ENCODE results near the gene GPC6. TPM values are rescaled to one million over a fixed set of nuclear protein-coding genes. Genes with fewer than 3 reads are reported as not detected.

Gene GPC6
- total RNA-seq, 1 donor from 2014 or later = 8.4 TPM

DNA sequence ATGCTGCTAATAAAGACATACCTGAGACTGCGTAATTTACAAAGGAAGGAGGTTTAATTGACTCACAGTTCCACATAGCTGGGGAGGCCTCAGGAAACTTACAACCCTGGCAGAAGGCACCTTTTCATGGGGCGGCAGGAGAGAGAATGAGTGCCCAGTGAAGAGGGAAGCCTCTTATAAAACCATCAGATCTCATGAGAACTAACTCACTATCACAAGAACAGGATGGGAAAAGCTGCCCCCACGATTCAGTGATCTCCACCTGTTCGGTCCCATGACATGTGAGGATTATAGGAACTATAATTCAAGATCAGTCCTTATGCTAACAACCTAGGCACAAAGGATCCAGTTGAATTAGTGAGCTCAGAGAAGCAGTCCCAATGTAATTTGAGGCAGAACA lies 59.4 kb downstream of the GPC6 start:
- TF ChIP-seq, protein P1, sequence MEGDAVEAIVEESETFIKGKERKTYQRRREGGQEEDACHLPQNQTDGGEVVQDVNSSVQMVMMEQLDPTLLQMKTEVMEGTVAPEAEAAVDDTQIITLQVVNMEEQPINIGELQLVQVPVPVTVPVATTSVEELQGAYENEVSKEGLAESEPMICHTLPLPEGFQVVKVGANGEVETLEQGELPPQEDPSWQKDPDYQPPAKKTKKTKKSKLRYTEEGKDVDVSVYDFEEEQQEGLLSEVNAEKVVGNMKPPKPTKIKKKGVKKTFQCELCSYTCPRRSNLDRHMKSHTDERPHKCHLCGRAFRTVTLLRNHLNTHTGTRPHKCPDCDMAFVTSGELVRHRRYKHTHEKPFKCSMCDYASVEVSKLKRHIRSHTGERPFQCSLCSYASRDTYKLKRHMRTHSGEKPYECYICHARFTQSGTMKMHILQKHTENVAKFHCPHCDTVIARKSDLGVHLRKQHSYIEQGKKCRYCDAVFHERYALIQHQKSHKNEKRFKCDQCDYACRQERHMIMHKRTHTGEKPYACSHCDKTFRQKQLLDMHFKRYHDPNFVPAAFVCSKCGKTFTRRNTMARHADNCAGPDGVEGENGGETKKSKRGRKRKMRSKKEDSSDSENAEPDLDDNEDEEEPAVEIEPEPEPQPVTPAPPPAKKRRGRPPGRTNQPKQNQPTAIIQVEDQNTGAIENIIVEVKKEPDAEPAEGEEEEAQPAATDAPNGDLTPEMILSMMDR (IDR thresholded peaks at IDR 0.05) = no peak
- no peak overlapping the region for H3K4me3 ChIP-seq
- DNase-seq = no peak
- intact Hi-C loops (cut with DNase I) = no loop called here
- no peaks in the 10 kb centered on the region for H3K4me1 ChIP-seq
- ATAC-seq = no peak
- no peaks in the 10 kb centered on the region for H3K36me3 ChIP-seq
- H3K9me3 ChIP-seq = no peaks in the 10 kb centered on the region
- no peaks in the 10 kb centered on the region for H3K27me3 ChIP-seq
- no peak overlapping the region for H3K27ac ChIP-seq

DNA sequence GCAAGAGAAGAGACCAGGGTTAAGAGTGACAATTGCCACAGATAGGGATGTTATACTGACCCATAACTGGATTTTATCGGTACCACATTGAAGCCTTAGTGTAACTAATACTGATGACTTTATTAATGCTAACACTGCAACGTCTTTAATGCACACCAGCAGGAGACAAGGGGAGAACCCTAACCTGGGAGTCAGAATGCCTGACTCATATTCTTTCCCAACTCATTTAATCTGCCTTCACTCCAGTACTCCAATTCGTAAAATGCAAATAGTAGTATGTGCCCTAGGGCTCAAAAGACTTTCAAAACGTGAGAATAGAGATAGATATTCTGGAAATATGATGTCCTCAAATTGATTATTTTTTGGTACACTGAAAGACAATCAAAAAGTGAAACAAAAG lies 62.4 kb downstream of the GPC6 start:
- no peak overlapping the region for H3K4me3 ChIP-seq
- H3K4me1 ChIP-seq = no peaks in the 10 kb centered on the region
- no peak for DNase-seq
- no peaks in the 10 kb centered on the region for H3K9me3 ChIP-seq
- H3K27ac ChIP-seq = no peak overlapping the region
- ATAC-seq = no peak
- no peaks in the 10 kb centered on the region for H3K27me3 ChIP-seq
- H3K36me3 ChIP-seq = no peaks in the 10 kb centered on the region
- TF ChIP-seq, protein P1 (IDR thresholded peaks at IDR 0.05) = no peak
- intact Hi-C loops (cut with DNase I) = no loop called here

DNA sequence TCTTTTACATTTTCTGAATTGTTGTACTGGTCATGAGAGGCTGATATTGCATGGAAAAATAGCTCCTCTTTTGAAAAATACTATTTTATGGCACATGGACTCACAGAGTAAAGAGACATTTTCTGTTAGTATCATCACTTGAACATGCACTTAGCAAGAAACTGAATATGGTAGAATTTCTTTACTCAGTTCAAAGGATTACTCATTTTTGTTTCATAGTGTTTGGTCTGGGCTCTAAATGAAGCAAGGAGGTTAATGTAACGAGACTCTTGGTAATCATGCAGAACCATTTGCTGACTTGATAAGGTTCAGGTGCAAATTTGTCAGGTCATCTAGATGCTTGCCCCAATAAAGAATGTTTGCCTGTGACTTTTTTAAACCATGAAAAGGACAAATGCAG lies 63.2 kb downstream of the GPC6 start:
- no peak overlapping the region for H3K4me3 ChIP-seq
- H3K9me3 ChIP-seq = no peaks in the 10 kb centered on the region
- TF ChIP-seq, protein P1 (IDR thresholded peaks at IDR 0.05) = no peak
- DNase-seq (no peak), ATAC-seq (no peak)
- H3K4me1 ChIP-seq = no peaks in the 10 kb centered on the region
- H3K36me3 ChIP-seq = no peaks in the 10 kb centered on the region
- intact Hi-C loops (cut with DNase I) = no loop called here
- no peaks in the 10 kb centered on the region for H3K27me3 ChIP-seq
- no peak overlapping the region for H3K27ac ChIP-seq

DNA sequence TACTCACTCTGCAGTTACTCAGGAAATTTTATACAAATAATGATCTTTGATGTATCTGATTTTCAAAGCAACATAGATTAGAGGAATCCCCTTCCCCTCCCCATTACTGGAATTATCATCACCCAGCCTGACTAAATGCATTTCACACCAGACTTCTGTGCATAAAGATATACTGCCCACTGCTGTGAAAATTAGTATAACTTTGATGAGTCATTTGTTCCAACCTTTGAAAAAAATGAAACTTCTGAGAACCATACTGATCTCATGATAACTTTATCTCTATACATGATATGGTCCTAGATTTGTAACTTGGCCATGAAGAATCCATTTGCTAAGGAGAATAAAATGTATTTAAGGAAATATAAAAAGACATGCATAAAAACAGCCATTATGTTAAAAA lies 63.9 kb downstream of the GPC6 start:
- H3K4me1 ChIP-seq = no peaks in the 10 kb centered on the region
- no peak overlapping the region for H3K4me3 ChIP-seq
- H3K36me3 ChIP-seq = no peaks in the 10 kb centered on the region
- H3K27me3 ChIP-seq = no peaks in the 10 kb centered on the region
- intact Hi-C loops (cut with DNase I) = no loop called here
- H3K9me3 ChIP-seq = no peaks in the 10 kb centered on the region
- TF ChIP-seq, protein P1 (IDR thresholded peaks at IDR 0.05) = no peak
- H3K27ac ChIP-seq = no peak overlapping the region
- ATAC-seq (no peak), DNase-seq (no peak)

DNA sequence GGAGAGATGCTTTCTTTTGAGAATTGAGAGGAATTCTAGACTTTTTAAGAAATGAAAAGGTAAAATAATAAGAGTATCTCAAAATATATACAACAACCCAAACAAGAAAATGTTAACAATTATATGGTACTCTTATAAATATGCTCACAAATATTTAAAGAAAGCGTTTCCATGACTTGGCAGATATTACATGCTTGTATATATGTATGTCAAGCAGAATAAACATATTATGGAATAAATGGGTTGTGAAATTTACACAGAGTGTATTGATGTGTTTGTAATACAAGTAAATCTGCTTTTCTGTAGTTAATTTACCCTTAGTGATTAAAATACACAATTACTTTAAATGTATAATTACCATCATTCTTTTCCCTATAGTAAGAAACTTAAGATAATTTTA lies 65.8 kb downstream of the GPC6 start:
- Histone ChIP-seq H3K4me1 (no peaks in the 10 kb centered on the region), H3K36me3 (no peaks in the 10 kb centered on the region), H3K9me3 (no peaks in the 10 kb centered on the region), H3K27me3 (no peaks in the 10 kb centered on the region), H3K4me3 (no peak overlapping the region), H3K27ac (no peak overlapping the region)
- ATAC-seq (no peak), DNase-seq (no peak)
- TF ChIP-seq, protein P1 (IDR thresholded peaks at IDR 0.05) = no peak
- intact Hi-C loops (cut with DNase I) = no loop called here

DNA sequence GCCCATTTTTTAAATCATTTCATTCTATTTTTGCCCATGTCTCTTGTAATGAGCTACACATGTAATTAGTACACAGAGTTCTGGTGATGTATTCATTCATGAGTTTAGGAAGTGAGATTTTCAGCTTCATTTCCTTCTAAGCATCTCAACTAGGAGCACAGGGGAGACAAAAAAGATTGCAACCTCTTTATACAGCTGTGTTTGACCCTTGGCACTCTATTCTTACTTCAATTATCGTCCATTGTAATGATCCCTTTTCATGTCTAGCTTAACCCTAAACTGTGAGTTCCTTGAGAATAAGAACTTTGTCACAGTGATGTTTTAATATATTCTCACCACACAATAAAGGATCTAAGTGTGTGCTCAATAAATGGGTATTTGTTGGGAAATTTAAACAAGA lies 67.1 kb downstream of the GPC6 start:
- H3K27ac ChIP-seq = no peak overlapping the region
- TF ChIP-seq, protein P1 (IDR thresholded peaks at IDR 0.05) = no peak
- H3K4me1 ChIP-seq = no peaks in the 10 kb centered on the region
- no peaks in the 10 kb centered on the region for H3K9me3 ChIP-seq
- no peaks in the 10 kb centered on the region for H3K36me3 ChIP-seq
- H3K27me3 ChIP-seq = no peaks in the 10 kb centered on the region
- intact Hi-C loops (cut with DNase I) = no loop called here
- ATAC-seq (no peak), DNase-seq (no peak)
- no peak overlapping the region for H3K4me3 ChIP-seq

Measured in upper lobe of right lung (tissue), 1 donor.